ENCODE measurements around the gene SPTBN5.

DNA sequence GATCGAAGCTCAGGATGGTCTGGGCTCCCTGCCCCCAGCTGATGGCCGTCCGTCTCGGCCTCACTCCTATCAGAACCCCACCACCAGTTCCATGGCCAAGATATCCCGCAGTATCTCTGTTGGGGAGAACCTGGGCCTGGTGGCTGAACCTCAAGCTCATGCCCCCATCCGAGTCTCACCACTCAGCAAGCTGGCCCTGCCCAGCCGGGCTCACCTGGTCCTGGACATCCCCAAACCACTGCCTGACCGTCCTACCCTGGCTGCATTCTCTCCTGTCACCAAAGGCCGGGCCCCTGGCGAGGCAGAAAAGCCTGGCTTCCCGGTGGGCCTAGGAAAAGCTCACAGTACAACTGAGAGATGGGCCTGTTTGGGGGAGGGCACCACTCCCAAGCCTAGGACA, 70.4 kb downstream of the SPTBN5 start:
- TF ChIP-seq CTCF (conservative IDR thresholded peaks at IDR 0.05; ENCODE audit: low read depth, low read length) (no peak), EZH2 (IDR thresholded peaks at IDR 0.05; ENCODE audit: low read length, unreplicated experiment) (no peak), EZH2phosphoT487 (IDR thresholded peaks at IDR 0.05; ENCODE audit: borderline replicate concordance, low read length) (no peak)

Data from PC-3 (cell line).